ENCODE measurements around the gene BCR.

Gene BCR

DNA sequence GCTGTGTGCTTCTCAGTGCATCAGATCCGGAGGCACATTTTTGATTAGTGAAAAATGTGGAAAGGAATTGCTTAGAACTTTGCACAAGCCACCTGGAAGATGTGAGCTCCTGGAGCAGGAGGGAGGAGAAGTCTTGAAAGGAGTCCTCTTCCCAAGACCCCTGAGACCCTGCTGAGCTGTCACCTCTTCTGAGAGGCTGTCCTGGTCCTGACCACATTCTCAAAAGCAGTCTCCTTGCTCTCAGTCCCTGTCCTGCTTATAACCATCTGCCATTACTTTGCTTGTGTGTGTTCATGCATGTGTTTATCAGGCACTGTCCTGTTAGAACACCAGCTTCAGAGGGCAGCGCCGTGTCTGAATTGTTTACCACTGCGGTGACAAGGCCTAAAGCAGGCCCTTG lies 86.5 kb downstream of the BCR start:
- no peak for DNase-seq

DNA sequence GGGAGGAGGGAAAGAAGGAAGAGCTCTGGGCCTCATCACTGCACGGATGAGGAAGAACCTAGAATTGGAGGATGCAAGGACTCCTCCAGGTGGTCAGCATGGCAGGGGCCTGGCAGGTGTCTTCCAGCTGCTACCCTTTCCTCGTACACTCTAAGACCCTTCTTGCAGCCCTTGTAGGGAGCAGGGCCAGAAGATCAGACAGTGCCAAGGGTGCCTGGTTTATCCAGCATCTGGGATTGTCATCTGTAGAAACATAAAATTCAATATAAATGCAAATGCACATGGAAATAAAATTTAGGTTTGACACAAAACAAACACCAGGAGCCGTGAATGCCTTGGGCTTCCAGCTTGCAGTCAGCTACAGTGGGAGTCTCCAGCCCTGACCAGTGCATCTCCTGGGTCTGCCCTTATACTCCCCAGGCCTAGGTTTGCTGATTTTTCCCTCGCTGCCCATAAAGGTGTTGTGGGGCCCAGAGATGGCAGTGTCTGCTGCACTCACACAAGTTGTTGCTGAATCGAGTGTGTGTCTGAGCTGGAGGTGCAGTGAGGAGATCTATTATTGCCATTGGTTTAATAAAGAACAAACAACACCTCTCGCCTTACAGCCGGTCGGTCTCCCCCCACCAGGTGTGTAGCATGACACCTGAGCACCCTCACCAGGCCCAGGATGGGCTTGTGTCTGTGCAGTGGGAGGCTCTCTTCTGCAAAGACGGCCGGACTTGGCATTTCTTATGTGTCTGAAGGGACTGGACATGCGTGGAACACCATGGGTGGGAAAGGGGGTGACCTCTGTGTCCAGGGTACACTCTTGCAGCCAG lies 87.1 kb downstream of the BCR start:
- no peak for DNase-seq

DNA sequence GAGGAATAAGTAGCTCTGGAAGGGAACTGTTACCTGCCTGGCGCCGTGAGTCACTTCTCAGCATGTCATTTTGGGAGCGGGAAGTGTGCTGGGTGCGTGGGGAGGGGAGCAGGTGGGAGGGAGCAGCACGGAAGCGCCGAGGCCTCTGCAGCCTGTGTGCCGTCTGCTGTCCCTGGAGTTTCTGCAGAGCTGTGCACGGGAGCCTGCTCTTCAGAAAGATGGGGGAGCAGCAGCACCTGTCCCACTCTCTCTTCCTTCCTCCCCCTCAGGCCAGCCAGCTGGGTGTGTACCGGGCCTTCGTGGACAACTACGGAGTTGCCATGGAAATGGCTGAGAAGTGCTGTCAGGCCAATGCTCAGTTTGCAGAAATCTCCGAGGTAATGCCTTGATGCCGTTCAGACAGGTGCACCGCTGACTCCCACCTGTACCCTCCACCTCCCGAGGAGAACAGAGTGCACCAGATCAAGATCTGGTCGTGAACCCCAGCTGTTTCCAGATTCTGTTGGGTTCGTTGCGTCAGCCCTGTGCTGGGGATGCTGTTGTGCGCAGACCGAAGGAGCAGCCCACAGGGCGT lies 87.9 kb downstream of the BCR start:
- DNase-seq = no peak

DNA sequence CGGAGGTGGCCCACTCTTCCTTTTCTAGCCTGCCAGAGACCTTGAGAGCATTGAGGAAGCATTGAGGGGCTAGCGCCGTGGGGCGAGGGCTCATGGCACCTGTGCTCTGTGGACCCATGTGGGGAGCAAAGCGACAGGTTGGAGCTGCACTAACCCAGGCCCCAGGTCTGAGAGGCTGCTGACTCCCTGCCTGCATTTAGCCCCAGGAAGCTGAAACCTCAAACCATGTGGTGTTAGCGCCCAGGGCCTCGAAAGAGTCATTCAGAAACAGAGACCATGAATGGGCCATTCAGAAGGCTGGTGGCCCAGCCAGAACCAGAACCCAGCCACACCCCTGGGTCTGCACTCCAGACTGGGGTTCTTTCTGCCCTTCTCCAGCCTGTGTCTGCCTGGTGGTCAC lies 88.6 kb downstream of the BCR start:
- no peak for DNase-seq

DNA sequence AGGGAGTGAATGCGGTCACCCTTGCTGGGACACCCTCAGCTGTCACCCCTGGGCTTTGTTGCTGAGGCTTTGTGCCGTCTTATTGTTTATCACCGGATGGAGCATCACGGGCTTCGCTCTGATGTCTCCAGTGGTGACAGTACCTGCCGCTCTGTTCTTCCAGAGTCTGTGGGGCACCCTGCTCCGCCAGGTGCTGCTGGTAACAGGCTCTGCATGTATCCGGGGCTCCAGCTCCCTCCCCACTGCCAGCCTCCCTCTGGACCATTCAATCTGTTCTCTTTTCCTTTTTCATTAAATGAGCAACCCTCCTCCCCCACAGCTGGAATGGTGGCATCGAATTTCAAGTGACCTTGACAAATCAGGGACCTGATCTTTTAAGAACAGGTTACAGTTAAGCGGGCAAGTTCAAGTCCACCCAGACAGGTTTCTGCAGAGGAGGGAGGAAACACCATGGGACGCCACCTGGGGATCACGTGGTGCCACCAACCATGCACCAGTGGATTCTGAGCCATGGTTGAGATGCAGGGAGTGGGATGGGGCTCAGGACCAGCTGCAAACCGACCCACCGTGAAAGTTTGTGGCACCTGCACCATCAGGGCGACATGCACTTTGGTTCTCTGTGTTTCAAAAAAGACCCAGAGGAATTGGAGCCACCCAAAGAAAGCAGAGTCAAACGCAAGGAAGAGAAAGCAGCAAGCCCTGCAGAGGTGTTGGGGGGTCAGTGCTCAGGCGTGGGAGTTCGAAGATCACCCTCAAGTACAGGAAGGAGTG lies 89.3 kb downstream of the BCR start:
- no peak for DNase-seq

DNA sequence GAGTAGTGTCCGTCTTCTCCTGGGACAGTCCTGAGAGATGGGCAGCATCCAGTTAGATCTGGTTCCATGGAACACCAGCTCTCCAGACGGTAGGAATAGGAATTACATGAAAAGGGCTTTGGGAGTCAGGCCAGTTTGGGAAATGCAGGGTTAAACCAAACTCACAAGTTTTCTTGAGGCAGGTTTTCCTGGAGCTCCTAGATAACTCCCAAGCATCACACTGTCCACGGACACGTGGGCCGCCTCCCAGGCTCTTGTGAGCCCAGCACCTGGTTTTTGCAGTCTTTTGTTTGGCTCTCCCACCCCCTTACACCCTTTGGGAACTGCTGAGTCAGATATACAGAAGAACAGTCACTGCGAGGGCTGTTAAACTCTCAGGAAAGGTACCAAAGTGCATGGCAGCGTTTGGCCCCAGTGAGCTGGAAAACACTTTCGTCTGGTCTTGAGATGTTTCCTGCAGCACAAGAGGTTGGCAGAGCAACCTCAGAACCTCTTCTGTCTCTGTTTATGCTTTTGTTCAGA lies 90.0 kb downstream of the BCR start:
- DNase-seq = no peak

- no peak for DNase-seq
Measured at GRCh38 chr22:23270798-23271596, 90.7 kb downstream of the BCR start.

- no peak for DNase-seq
Measured at GRCh38 chr22:23271597-23271908, 91.2 kb downstream of the BCR start.

GRCh38 chr22:23272371-23272770 lies 92.1 kb downstream of the BCR start:
- DNase-seq = no peak

- DNase-seq = no peak
Measured at GRCh38 chr22:23272834-23273233, 92.5 kb downstream of the BCR start.

GRCh38 chr22:23273445-23274145 lies 93.3 kb downstream of the BCR start:
- DNase-seq = no peak

GRCh38 chr22:23274146-23274526 lies 93.8 kb downstream of the BCR start:
- no peak for DNase-seq

GRCh38 chr22:23274891-23275694 lies 94.8 kb downstream of the BCR start:
- no peak for DNase-seq

GRCh38 chr22:23275751-23276150 lies 95.4 kb downstream of the BCR start:
- no peak for DNase-seq

DNA sequence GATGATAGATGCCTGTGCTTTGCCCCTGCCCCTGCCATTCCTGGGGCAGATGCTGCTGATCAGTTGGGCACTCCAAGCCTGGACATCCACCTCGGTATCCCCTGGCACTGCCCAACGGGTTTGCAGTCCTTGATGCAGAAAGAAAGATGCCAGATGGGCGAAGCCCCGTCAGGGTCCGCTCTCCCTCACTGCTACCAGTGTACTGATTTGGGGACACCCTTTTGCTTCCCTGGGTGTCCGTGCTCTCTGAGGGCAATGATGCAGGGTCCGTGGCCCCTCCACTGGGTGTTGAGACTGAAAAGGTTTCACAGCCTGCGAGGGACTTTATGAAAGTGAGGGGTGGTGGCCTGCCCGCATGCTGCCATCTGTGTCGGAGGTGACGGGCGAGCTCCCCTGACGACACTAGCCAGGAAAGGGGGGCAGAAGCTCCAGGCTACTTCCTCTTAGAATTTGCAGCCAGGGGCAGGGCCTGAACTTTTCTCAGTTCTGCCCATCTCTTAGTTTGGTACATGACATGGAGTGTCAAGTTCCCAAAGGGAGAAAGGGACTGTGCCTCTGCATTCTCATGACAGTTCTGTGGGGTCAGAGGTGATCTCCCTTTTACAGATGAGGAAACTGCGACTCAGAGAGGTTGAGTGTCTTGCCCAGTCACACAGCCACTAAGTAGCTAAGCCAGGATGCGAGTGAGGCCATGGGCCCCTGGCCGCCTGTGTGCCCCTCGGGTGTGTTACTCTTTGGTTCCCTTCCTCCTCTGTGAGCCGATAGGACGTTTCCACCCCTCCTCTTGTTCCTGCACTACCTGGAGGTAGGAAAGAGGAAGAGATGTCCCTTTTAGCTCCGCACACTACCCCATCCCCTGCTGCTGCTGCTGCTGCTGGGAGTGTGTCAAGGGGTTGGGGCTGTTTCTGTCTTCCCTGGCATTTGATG lies 96.6 kb downstream of the BCR start:
- DNase-seq = no peak

DNA sequence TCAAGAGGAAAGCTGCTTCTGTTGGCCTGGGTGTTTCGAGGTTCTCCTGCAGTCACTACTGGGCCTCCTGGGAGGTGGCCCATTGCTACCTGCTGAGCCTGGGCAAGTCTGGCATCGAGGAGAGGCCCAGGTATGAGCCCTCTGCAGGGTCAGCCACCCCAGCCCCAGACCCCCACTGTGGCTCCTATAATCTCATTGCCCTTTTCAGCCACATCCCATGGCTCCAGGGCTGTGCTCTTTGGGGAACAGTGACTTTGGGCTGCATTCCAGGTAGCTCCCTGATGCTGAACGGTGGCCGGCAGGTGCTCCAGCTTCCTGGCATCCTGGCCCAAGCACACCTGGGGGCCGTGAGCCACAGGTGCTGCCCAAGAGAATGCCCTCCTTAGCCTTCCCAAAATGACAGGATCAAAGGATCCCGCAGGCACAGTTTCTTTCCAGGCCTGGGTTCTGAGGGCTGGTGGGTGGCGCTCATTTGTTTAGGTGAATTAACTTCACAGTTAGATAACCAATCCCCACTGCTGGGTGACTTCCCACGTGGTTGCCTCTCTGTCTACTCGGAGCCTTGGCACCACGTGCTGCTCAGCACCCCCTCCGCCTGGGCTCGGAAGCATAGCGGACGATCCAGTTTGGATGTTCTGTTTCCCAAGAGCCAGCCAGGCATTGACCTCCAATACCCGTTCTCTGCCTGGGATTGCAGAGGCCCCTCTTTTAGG lies 97.4 kb downstream of the BCR start:
- no peak for DNase-seq

GRCh38 chr22:23278883-23279675 lies 98.8 kb downstream of the BCR start:
- no peak for DNase-seq

- no peak for DNase-seq
Measured at GRCh38 chr22:23279781-23280180, 99.5 kb downstream of the BCR start.
